DMS153 treated with DMSO at 0.1 percent for 48 hours (cell line): ENCODE measurements around the gene PEPD.

Source experiments
- DNase-seq: peaks from one replicate; lab custom pipeline; 2025; ENCODE audit not compliant: unreplicated experiment; lab: John Stamatoyannopoulos, UW

PEPD gene

GRCh38 chr19:33387351-33388230, 134.0 kb downstream of the PEPD start:
- DNase-seq, result no peak

- no peak for DNase-seq
Measured at GRCh38 chr19:33386361-33386858, 135.2 kb downstream of the PEPD start.

GRCh38 chr19:33385956-33386355, 135.6 kb downstream of the PEPD start:
- no peak for DNase-seq

- no peak for DNase-seq
Measured at GRCh38 chr19:33384983-33385382, 136.6 kb downstream of the PEPD start.

- no peak for DNase-seq
Measured at GRCh38 chr19:33383720-33384292, 137.8 kb downstream of the PEPD start.

GRCh38 chr19:33382982-33383381, 138.6 kb downstream of the PEPD start:
- DNase-seq, result no peak

- DNase-seq, result no peak
Measured at GRCh38 chr19:33382006-33382405, 139.6 kb downstream of the PEPD start.

GRCh38 chr19:33381101-33381500, 140.5 kb downstream of the PEPD start:
- no peak for DNase-seq

- no peak for DNase-seq
Measured at GRCh38 chr19:33379151-33379829, 142.3 kb downstream of the PEPD start.

- no peak for DNase-seq
Measured at GRCh38 chr19:33377586-33378475, 143.8 kb downstream of the PEPD start.

GRCh38 chr19:33376941-33377557, 144.5 kb downstream of the PEPD start:
- no peak for DNase-seq

- no peak for DNase-seq
Measured at GRCh38 chr19:33376423-33376822, 145.2 kb downstream of the PEPD start.

GRCh38 chr19:33375837-33376159, 145.8 kb downstream of the PEPD start:
- DNase-seq, result no peak

- no peak for DNase-seq
Measured at GRCh38 chr19:33375156-33375836, 146.3 kb downstream of the PEPD start.

- peak; percentile 23 for DNase-seq
Measured at GRCh38 chr19:33374236-33374714, 147.3 kb downstream of the PEPD start.

GRCh38 chr19:33373453-33374235, 147.9 kb downstream of the PEPD start, which contains the start of gene CEBPG:
Gene CEBPG, plus strand, starts transcription at chr19:33373709. Its CDS starts 5,531 bp downstream, at chr19:33379240.
- peak; percentile 64 for DNase-seq

- no peak for DNase-seq
Measured at GRCh38 chr19:33370783-33371182, 150.8 kb downstream of the PEPD start.

- no peak for DNase-seq
Measured at GRCh38 chr19:33368074-33368864, 153.3 kb downstream of the PEPD start.
